ENCODE measurements around the gene HIRA. TPM values are rescaled to one million over a fixed set of nuclear protein-coding genes. Genes with fewer than 3 reads are reported as not detected.

HIRA gene, protein sequence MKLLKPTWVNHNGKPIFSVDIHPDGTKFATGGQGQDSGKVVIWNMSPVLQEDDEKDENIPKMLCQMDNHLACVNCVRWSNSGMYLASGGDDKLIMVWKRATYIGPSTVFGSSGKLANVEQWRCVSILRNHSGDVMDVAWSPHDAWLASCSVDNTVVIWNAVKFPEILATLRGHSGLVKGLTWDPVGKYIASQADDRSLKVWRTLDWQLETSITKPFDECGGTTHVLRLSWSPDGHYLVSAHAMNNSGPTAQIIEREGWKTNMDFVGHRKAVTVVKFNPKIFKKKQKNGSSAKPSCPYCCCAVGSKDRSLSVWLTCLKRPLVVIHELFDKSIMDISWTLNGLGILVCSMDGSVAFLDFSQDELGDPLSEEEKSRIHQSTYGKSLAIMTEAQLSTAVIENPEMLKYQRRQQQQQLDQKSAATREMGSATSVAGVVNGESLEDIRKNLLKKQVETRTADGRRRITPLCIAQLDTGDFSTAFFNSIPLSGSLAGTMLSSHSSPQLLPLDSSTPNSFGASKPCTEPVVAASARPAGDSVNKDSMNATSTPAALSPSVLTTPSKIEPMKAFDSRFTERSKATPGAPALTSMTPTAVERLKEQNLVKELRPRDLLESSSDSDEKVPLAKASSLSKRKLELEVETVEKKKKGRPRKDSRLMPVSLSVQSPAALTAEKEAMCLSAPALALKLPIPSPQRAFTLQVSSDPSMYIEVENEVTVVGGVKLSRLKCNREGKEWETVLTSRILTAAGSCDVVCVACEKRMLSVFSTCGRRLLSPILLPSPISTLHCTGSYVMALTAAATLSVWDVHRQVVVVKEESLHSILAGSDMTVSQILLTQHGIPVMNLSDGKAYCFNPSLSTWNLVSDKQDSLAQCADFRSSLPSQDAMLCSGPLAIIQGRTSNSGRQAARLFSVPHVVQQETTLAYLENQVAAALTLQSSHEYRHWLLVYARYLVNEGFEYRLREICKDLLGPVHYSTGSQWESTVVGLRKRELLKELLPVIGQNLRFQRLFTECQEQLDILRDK
- 18.8 to 24.1 TPM (median 23.1 TPM) in 5 replicates for total RNA-seq (2022; extraction: Qiagen RNA extraction)

GRCh38 chr22:19431649-19432132 lies at the start of gene HIRA:
HIRA (minus strand) TSS chr22:19431733; CDS start chr22:19431476, 257 bp downstream.

GRCh38 chr22:19479355-19480172 lies 48.0 kb upstream of the HIRA start, which contains the start of gene CDC45:
CDC45 (plus strand) TSS chr22:19479920; CDS start chr22:19479969, 49 bp downstream.

DNA sequence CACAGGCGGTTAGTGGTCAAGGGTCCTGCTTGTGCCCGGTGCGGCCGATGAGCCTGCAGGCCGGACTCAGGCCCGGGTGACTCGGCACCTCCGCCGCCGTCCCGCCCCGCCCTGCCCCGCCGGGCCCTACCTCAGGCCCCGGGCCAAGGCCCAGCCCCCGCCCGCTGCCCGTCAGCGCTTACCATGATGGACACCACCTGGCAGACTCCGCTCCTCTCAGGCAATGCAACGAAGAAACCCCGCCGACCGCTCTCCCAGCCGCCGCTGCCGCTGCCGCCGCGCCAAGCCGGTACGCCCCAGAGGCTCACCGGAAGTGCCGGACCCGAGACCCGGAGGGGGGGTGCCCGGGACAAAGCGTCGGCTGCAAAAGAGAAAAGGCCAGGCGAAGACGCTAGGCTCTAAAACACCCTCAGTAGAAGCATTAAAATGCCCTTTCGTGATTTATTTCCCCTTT lies 47.4 kb upstream of the HIRA start, which contains the start of gene UFD1:
UFD1 (minus strand) TSS at position 293 of the 454 bp plus-strand sequence; CDS start at position 185, 108 bp downstream.

DNA sequence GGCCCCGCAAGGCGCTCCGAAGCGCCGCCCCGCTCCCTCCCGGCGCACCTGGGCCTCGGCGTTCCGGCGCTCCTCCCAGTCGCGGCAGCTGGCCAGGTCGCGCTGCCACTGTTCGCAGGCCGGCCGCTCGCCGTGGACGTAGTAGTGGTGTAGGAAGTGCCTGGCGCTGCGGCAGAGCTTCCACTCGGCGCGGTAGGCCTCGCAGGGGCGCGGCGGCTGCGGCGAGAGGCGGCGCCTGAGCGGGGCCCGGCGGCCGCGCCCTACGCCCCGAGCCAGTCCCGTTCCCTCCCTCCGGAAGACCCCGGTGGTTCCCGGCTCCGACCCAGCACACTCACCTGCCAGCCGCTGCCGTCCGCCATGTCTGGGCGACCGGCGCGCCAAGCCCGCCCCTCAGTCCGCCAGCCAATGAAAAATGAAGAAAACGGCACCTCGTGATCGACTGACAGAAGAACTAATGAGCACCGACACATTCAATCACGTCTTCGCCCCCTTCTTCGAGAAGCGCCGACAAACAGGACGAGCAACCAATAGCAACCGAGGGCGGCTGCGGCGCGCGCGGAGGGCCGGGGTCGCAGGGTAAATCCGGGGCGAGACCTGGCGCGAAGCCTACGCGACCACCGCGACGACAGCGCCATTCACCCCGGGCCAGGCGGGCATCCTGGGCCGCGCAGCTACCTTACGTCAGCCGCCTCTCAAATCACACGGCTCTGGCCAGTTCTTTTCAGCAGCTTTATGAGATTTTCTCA lies 16.0 kb upstream of the HIRA start, which contains the start of gene C22orf39:
C22orf39 (minus strand) TSS at position 382 of the 746 bp plus-strand sequence; CDS start at position 359, 23 bp downstream.

DNA sequence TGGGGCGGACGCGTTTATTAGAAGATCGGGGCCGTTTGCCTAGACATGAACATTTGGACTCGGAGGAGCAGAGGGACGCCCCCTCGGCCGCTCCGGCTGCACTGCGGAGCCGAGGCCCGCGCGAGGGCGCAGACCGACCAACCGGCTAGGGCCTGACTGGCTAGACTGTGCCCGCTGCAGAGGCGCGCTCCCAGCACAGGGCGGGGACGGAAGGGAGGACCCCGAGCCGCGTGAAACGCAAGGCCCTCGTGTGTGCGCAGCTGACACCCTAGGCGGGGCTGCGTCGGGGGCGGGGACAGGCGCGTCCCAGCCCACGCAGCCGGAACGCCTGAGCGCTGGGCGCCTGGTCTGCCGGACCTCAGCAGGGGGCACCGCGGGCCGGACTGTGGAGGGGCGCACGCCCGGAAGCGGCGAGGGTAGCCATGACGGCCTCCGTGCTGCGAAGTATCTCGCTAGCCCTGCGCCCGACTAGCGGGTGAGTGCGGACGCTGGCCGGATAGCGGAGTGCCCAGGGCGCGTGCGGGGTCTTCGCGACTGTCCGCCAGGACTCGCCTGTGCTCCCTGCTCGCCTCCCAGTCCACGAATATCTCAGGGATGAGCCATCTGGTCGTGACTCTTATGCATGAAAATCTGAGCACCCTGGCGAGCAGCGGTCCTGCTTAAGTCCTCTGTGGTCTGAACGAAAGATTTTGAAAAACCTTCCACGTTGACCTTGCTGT lies 759 bp upstream of the HIRA start, which contains the start of gene MRPL40:
MRPL40 (plus strand) TSS at position 413 of the 719 bp plus-strand sequence; CDS start at position 423, 10 bp downstream.

GRCh38 chr22:19291580-19292457 lies 139.7 kb downstream of the HIRA start, which contains the start of gene CLTCL1:
CLTCL1 (minus strand) TSS chr22:19291719; CDS start chr22:19291641, 78 bp downstream.

Other genes with a start within 250 kb of the HIRA start
- gene CLTCL1, start 140.0 kb downstream of the HIRA start, total RNA-seq (2022; extraction: Qiagen RNA extraction): 4.4 to 5.8 TPM (median 4.8 TPM) in 5 replicates
- 44.7 to 48.1 TPM (median 45.3 TPM) in 5 replicates for gene MRPL40, start 812 bp upstream of the HIRA start, total RNA-seq (2022; extraction: Qiagen RNA extraction)
- 11.2 to 15.3 TPM (median 14.9 TPM) in 5 replicates for gene C22orf39, start 16.0 kb upstream of the HIRA start, total RNA-seq (2022; extraction: Qiagen RNA extraction)
- 95.2 to 105 TPM (median 99.2 TPM) in 5 replicates for gene UFD1, start 47.5 kb upstream of the HIRA start, total RNA-seq (2022; extraction: Qiagen RNA extraction)
- 24.1 to 27.6 TPM (median 24.7 TPM) in 5 replicates for gene CDC45, start 48.2 kb upstream of the HIRA start, total RNA-seq (2022; extraction: Qiagen RNA extraction)
- not detected in 5 replicates for gene CLDN5, start 92.7 kb upstream of the HIRA start, total RNA-seq (2022; extraction: Qiagen RNA extraction)

All from A549 treated with Mapracorat at 1 μM for 4 hours (cell line).